ENCODE results near the gene MALRD1. TPM values are rescaled to one million over a fixed set of nuclear protein-coding genes. Genes with fewer than 3 reads are reported as not detected.

MALRD1 gene
- total RNA-seq, 1 donor = 1.7 TPM

- no peak overlapping the region for H3K4me3 ChIP-seq (ENCODE audit: low read depth, low read length)
- no peak for TF ChIP-seq CTCF (IDR thresholded peaks at IDR 0.05; ENCODE audit: insufficient read depth, low read depth, low read length)
- DNase-seq (ENCODE audit: low read depth) = peak; percentile 28
Observed at GRCh38 chr10:19702215-19702614, 653.6 kb downstream of the MALRD1 start.

DNA sequence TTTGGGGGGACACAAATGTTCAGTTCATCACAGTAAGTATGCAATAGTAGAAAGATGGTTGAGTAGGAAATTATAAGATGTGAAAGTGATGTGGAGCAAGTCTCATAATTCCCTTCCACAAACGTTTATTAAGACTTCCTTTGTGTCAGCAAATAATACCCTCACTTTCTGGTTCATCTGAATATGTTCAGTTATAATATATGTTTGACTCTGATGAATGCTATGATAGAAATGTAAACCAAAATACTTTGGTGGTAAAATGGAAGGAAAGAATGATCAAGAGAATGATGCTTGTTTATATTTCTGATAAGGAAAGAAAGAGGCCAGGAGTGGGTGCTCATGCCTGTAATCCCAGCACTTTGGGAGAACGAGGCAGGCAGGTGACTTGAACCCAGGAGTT lies 655.9 kb downstream of the MALRD1 start:
- peak; percentile 21 for DNase-seq (ENCODE audit: low read depth)
- no peak overlapping the region for H3K4me3 ChIP-seq (ENCODE audit: low read depth, low read length)
- TF ChIP-seq CTCF (IDR thresholded peaks at IDR 0.05; ENCODE audit: insufficient read depth, low read depth, low read length) = no peak

DNA sequence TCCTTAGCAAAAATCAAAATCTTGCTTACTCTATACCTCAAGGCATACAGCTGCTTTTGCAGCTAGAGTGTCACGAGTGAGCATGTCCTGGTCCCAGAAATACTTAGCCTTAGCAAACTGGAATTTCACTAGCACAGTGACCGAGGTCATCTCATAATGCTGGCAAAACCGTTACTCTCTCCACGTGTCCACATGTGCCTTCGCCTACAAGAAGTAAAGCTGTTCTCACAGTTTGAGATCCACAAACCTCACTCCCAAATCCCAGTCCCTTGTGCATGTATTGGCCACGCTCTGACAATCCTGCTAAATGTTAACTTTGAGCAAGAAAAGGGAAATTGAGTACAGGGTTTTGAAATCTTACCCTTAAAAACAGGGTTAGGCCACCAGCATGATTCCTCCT lies 656.6 kb downstream of the MALRD1 start:
- no peak for DNase-seq (ENCODE audit: low read depth)
- no peak for TF ChIP-seq CTCF (IDR thresholded peaks at IDR 0.05; ENCODE audit: insufficient read depth, low read depth, low read length)
- no peak overlapping the region for H3K4me3 ChIP-seq (ENCODE audit: low read depth, low read length)

GRCh38 chr10:19706904-19707303 lies 658.3 kb downstream of the MALRD1 start:
- no peak overlapping the region for H3K4me3 ChIP-seq (ENCODE audit: low read depth, low read length)
- TF ChIP-seq CTCF (IDR thresholded peaks at IDR 0.05; ENCODE audit: insufficient read depth, low read depth, low read length) = no peak
- no peak for DNase-seq (ENCODE audit: low read depth)

GRCh38 chr10:19707376-19707775 lies 658.8 kb downstream of the MALRD1 start:
- DNase-seq (ENCODE audit: low read depth) = no peak
- no peak overlapping the region for H3K4me3 ChIP-seq (ENCODE audit: low read depth, low read length)
- no peak for TF ChIP-seq CTCF (IDR thresholded peaks at IDR 0.05; ENCODE audit: insufficient read depth, low read depth, low read length)

- H3K4me3 ChIP-seq (ENCODE audit: low read depth, low read length) = no peak overlapping the region
- DNase-seq (ENCODE audit: low read depth) = no peak
- no peak for TF ChIP-seq CTCF (IDR thresholded peaks at IDR 0.05; ENCODE audit: insufficient read depth, low read depth, low read length)
Observed at GRCh38 chr10:19708031-19708430, 659.4 kb downstream of the MALRD1 start.

- no peak for DNase-seq (ENCODE audit: low read depth)
- TF ChIP-seq CTCF (IDR thresholded peaks at IDR 0.05; ENCODE audit: insufficient read depth, low read depth, low read length) = no peak
- H3K4me3 ChIP-seq (ENCODE audit: low read depth, low read length) = no peak overlapping the region
Observed at GRCh38 chr10:19710600-19710999, 662.0 kb downstream of the MALRD1 start.

Data from fibroblast of villous mesenchyme (primary cell).